Vagina (tissue), 2 donors: ENCODE data around the gene NME4. TPM values are rescaled to one million over a fixed set of nuclear protein-coding genes. Genes with fewer than 3 reads are reported as not detected.
A peak's percentile ranks its signal among the peaks of the same experiment; 100 is the strongest.

ENCODE experiments used
- DNase-seq, 2 donors: peaks; one replicate each; pipeline ENCODE4 v3.0.0-alpha.2; 2017; ENCODE audit errors: extremely low spot score in 2 of 2
- H3K27ac ChIP-seq: fragments of 200-600 bp; sonication (generic); one replicate; pipeline ENCODE4 v1.5.1; 2019
- H3K27me3 ChIP-seq: fragments of 200-600 bp; sonication (generic); one replicate; pipeline ENCODE4 v1.5.1; 2019
- H3K36me3 ChIP-seq, 2 donors: fragments of 200-600 bp; sonication (generic); one replicate each; pipeline ENCODE4 v1.5.1; 2017 to 2019
- H3K4me1 ChIP-seq: fragments of 200-600 bp; sonication (generic); one replicate; pipeline ENCODE4 v1.5.1; 2019
- H3K4me3 ChIP-seq, 2 donors: fragments of 200-600 bp; sonication (generic); 1 replicate in 1 of 2; 2 replicates in 1 of 2; pipeline ENCODE4 v1.5.1; 2016 to 2019
- H3K9me3 ChIP-seq: fragments of 200-600 bp; sonication (generic); one replicate; pipeline ENCODE4 v1.5.1; 2019
- CTCF ChIP-seq, 3 experiments: fragments of 450-650 bp in 2 of 3; fragments of 200-600 bp in 1 of 3; sonication (generic) in 1 of 3; IDR thresholded peaks; one replicate each; pipeline ENCODE4 v1.5.1; 2017 to 2019; ENCODE audit warnings: antibody characterized with exemption in 3 of 3, mild to moderate bottlenecking in 2 of 3, moderate library complexity in 2 of 3
- POLR2A ChIP-seq, 2 donors: fragments of 450-650 bp; IDR thresholded peaks; one replicate each; pipeline ENCODE4 v1.6.1; 2017; ENCODE audit warnings: antibody characterized with exemption in 2 of 2, mild to moderate bottlenecking in 2 of 2, moderate library complexity in 2 of 2
- POLR2AphosphoS5 ChIP-seq, 2 donors: sonication (generic); formaldehyde crosslinking; IDR thresholded peaks; one replicate each; pipeline ENCODE4 v1.9.0; 2017; ENCODE audit warnings: antibody characterized with exemption in 2 of 2, mild to moderate bottlenecking in 2 of 2, low read depth in 1 of 2; ENCODE audit not compliant: insufficient read depth in 1 of 2
- intact Hi-C: fragments of 100-400 bp; cut with DNase I; formaldehyde crosslinking; loops from one replicate; pipeline ENCODE4 v1.15.1; 2023
- total RNA-seq: library from RNA; depleted of rRNA; stranded (reverse); fragments of >200 nt; gene quantifications from one replicate; pipeline ENCODE4 v1.2.3, GENCODE V29; 2016

The NME4 gene
- total RNA-seq, 1 donor from 2014 or later, result 88.6 TPM

GRCh38 chr16:368388-369158, 28.4 kb upstream of the NME4 start:
- intact Hi-C loops, result no loop called here
- H3K27me3 ChIP-seq, result no peaks in the 10 kb centered on the region
- DNase-seq, result no peak
- no peak for TF ChIP-seq CTCF (IDR thresholded peaks at IDR 0.05)
- H3K36me3 ChIP-seq, result peaks cover 0 to 23% of the 10 kb centered on the region in 2 donors
- H3K27ac ChIP-seq, result no peak overlapping the region
- no peaks in the 10 kb centered on the region for H3K9me3 ChIP-seq
- peaks cover 19% of the 10 kb centered on the region for H3K4me1 ChIP-seq
- no peak overlapping the region for H3K4me3 ChIP-seq

DNA sequence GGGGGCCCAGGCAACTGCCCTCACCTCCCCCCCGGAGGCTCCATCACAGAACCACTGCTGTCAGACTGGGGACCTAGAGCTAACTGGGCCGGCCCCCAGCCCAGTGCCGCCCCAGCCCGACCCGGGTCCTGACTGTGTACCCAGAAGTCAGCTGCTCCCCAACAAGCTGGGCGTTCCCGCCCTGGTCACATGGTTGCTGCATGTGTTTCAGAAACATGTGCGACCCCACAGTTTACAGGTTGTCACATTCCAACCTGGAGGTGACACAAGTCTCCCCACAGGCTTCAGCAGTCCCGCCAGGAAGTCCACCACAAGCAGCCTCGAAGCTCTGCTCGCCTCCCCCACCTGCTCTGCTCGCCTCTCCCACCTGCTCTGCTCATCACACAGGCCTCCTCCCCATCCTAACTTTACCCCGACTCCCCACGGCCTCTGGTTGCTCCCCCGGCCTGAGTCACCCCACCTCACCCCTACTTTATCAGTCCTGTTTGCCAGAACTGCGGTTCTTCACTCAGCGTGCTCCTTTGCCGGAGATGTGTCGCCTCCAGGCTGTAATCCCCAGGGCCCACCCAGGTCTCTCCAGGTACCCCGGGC, 27.6 kb upstream of the NME4 start:
- TF ChIP-seq POLR2AphosphoS5 (IDR thresholded peaks at IDR 0.05; ENCODE audit: insufficient read depth in 1 of 2, low read depth in 1 of 2) (no peak), CTCF (IDR thresholded peaks at IDR 0.05) (no peak), POLR2A (IDR thresholded peaks at IDR 0.05) (no peak)
- Histone ChIP-seq H3K4me1 (peaks cover 19% of the 10 kb centered on the region), H3K36me3 (peaks cover 0 to 31% of the 10 kb centered on the region in 2 donors), H3K4me3 (peak overlapping the region; percentile 56), H3K27me3 (no peaks in the 10 kb centered on the region), H3K27ac (no peak overlapping the region), H3K9me3 (no peaks in the 10 kb centered on the region)
- DNase-seq, result no peak
- intact Hi-C loops, result no loop called here

DNA sequence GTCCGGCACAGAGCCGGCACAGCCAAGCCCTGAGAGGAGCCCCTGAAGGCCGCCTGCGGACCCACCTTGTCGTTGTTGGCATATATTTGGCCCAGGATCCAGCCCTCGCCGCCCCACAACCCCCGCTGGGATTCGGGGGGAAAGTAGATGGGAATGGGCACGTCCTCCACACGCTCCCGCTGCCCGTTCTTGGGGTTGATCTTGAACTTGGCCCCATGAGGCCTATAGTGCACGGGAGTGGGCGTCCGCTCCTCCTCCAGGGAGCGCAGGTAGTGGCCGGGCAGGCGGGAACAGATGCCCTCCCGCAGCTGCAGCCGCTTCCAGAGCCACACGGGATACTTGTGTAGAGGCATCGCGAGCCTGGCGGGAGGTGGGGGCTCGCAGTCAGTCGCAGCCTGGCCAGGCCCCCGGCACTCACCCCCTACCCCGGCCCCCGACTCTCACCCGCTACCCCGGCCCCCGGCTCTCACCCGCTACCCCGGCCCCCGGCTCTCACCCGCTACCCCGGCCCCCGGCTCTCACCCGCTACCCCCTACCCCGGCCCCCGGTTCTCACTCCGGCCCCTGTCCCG, 27.0 kb upstream of the NME4 start:
- no peaks in the 10 kb centered on the region for H3K9me3 ChIP-seq
- intact Hi-C loops, result no loop called here
- peaks cover 0 to 35% of the 10 kb centered on the region in 2 donors for H3K36me3 ChIP-seq
- peaks cover 19% of the 10 kb centered on the region for H3K4me1 ChIP-seq
- no peak for TF ChIP-seq CTCF (IDR thresholded peaks at IDR 0.05)
- TF ChIP-seq POLR2AphosphoS5 (IDR thresholded peaks at IDR 0.05; ENCODE audit: insufficient read depth in 1 of 2, low read depth in 1 of 2), result no peak
- TF ChIP-seq POLR2A (IDR thresholded peaks at IDR 0.05), result no peak
- DNase-seq, result no peak
- H3K27ac ChIP-seq, result no peak overlapping the region
- H3K27me3 ChIP-seq, result no peaks in the 10 kb centered on the region
- peak overlapping the region; percentile 56 for H3K4me3 ChIP-seq

DNA sequence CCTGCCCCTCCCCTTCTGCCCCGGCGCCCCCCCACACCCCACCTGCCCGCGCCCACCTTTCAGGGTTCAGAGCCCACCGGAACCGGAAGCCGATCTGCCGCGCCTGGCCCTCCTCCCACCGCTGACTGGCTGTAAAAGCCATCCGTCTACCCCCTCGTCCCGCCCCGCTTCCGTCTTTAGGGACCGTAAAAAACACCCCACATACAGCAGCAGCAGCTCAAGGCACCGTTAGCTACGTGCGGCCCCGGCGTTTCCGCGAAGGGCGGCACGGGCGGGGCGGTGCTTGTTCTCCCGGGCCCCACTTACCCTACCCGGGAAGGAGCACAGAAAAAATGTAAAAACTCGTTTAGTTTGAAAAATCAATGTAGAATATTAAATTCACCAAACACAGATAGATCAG, 26.6 kb upstream of the NME4 start, which contains the start of gene MRPL28:
Gene MRPL28, minus strand, starts transcription at position 96 of the 400 bp plus-strand sequence. CDS start 320 bp downstream, outside the sequence.
- Histone ChIP-seq H3K9me3 (no peaks in the 10 kb centered on the region), H3K36me3 (peaks cover 0 to 35% of the 10 kb centered on the region in 2 donors), H3K27ac (peak within 1 kb of the TSS; percentile 70), H3K27me3 (no peaks in the 10 kb centered on the region), H3K4me1 (peaks cover 19% of the 10 kb centered on the region), H3K4me3 (peak within 1 kb of the TSS; percentile 56)
- TF ChIP-seq CTCF (IDR thresholded peaks at IDR 0.05) (no peak), POLR2A (IDR thresholded peaks at IDR 0.05) (no peak), POLR2AphosphoS5 (IDR thresholded peaks at IDR 0.05; ENCODE audit: insufficient read depth in 1 of 2, low read depth in 1 of 2) (peak; percentile 66 to 73)
- DNase-seq, result peak in 1 of 2 donors; percentile 94
- intact Hi-C loops, result no loop called here
